ACHN (cell line): Measurements from ENCODE around the gene LRRC32.

Experiments
- DNase-seq: peaks from one replicate; pipeline ENCODE4 v3.0.0-alpha.2; 2015
- in situ Hi-C: cut with HindIII; loops from 2 replicates; pipeline ENCODE4 v1.10.0; 2017; ENCODE audit warnings: low sequenced_read_pairs, low pct_ligation_motif_present, low pct_unique_long_range_greater_than_20kb

The LRRC32 gene

DNA sequence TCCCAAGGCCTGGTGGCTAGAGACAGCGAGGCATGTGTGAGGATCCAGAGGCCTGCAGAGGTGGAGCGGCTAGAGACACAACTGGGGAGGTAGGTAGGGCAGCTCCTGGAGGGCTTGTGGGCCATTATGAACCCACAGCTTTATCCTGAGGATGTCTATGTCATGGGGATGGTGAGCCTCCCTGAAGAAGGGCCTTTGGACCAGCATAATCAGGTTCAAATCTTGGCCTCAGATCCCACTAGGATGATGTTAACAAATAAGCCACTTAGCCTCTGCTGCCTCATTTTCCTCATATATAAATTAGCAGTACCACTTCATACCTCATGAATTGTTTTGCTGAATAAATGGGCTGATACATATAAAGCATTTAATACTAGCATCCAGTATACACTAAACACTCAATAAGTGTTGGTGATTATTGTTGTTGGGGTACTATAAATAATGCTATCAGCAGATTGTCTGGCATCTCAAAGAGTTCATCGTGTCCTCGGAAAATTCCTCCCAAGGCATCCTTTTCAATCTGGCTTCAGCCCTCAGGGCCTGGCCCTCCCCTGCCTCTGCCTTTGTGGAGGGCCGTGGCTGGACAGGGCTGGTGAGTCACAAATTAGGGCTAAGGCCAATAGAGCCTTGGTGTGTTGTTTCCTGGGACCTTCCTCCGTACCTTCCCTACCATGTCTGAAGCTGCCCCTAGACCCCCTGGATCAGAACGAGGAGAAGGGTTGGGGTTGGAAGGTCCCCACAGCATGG is 30.9 kb upstream of the LRRC32 start:
- peak; percentile 8 for DNase-seq
- in situ Hi-C loops = no loop called here

DNA sequence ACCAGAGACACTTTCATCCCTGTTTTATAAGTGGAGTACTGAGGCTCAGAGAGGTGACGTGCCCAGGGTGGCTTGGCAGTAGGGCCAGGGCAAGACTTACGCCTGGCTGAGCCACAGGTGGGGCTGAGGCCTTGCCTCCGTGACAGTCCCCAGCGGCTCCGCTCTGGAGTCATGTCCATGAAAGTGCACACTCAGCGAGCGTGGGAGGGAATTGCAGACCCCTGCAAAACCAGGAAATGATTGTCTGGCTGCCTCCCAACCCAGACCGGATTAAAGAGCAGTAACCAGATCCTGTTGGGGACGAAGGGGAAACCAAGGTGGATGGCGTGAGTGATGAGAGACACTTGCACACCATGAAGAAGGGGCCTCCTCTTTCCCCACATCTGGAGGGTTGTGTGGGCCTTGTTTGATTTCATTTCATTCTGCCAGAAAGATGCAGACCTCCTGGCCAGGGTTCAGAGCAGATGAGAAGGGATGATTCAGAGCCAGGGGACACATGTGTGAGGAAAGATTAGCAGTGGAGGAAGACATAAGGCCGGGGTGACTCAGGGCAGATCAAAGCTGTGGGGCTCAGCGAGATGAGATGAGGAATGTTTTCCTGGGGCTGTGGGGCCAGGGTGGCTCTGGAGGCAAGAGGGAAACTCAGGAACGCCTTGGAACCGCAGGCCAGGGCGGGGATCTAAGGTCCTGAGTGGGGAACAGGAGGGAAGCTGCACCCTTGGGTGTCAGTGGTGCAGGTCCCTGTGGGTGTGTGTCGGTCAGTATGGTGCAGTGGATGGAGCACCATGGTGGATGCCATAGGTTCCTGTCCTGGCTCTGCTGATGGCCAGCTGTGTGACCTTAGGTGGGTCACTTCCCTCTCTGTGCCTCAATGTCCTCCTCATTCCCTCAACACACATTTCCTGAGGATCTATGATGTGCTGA is 29.9 kb upstream of the LRRC32 start:
- peak; percentile 67 for DNase-seq
- in situ Hi-C loops = no loop called here

DNA sequence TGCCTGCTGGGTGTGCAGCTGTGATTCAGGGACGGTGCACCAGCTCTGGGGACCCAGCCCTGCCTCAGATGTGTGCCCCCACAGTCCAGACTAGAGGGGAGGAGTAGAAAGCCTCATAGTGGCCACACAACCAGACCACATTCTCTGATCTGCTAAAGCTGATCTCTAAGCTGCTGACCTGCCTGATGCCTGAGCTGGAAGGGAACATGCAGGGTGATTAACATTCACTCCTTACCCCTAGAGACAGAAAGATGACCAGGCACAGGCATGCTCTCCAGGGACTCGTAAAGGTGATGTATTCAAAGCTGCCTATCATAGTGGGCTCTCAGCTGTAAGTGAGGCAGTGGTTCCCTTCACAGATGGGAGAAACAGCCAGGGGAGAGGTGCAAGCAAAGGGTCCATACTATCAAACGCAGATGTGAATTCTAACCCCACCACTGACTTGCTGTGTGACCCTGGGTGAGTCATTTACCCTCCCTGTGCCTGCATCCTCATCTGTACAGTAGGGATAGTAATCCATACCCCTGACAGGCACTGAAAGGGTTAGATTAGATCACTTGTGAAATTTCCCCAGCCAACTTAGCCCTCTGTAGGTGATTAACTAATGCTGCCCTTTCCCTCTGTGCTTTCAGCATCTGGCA is 29.0 kb upstream of the LRRC32 start:
- in situ Hi-C loops = loop anchor here (25.0 kb wide), 1 partner anchor 462 kb away; no protein-coding TSS in a partner anchor
- no peak for DNase-seq

DNA sequence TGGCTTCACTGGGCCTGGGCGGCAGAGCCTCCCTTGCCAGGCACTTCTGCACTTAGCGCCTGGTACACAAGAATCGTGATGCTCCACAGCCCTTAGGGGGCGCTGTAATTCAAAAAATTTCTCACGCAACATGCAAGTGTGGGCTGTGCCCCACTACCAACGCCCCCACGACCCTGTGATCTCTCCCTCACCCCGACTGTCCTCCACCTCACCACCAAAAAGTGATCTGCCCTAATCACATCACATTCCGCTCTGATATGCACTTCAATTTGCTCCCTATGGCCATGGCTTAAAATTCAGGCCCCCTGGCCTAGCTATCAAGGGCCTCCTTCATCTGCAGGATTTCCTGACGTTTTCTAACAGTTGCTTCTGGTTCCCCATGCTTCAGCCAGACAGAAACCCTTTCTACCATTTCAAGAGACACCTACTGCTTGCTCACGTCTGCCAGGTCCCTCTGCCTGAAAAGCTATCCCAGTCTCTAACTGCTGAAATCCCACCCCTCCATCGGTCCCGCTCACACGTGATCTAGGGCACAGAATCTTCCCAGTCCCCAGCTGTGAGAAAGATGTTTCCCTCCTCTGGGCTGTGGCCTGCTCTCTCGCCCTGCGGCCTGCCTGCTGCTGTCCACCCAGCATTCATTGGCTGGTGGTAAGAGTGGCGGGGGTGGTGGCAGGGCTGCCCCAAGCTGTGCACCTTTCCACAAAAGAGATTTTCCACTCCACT is 27.9 kb upstream of the LRRC32 start:
- in situ Hi-C loops = loop anchor here (25.0 kb wide), 1 partner anchor 461 kb away; no protein-coding TSS in a partner anchor
- DNase-seq = peak; percentile 19

DNA sequence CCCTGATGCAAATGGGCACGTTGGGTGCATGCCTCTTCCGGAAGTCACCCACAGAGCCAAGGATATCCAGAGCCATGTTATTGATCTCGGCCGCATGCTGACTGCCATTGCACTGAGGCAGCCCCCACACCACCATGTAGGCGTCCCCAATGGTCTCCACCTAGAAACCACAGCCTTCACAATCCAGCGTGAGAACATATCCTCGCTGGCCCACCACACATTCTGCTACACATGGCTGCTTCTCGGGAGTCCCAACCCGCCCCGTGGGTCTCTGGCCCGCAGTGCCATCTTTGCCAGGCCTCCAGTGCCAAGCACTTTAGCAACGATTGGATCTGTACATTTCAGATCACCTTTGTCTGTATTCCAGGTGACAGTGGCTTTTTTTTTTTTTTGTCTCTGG is 26.2 kb upstream of the LRRC32 start:
- no peak for DNase-seq
- in situ Hi-C loops = loop anchor here (25.0 kb wide), 1 partner anchor 459 kb away; no protein-coding TSS in a partner anchor

DNA sequence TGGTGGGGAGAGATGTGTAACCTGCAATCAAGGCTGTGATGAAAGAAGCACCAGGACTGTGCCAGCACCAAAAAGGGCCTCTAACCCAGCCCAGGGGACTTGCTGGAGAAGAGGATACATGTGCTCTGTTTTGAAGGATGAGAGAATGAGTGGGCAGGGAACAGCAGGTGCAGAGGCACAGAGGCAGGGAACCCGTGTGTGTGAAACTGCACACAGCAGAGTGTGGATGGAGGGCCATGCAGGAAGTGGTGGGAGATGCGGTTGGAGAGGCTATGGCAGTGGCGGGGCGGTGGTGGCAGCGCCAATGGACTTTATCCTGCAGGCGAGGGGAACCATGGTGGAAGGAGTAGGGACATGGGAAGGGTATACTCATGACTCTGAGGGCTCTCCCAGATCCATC is 25.2 kb upstream of the LRRC32 start:
- no peak for DNase-seq

DNA sequence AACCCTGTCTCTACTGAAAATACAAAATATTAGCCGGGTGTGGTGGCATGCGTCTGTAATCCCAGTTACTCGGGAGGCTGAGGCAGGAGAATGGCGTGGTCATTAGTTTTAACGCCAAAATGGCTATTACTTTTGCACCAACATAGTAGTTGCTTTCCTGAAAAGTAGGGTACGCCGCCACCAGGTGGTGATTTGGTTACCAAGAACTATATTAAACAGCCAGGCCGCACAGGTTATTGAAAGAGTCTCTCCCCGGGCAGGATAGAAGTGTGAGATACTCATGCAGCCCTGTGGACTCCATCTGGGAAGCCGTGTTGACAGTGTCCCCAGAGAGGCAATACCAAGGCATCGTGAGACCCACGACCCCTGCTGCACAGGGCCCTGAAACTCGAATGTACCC is 24.6 kb upstream of the LRRC32 start:
- no peak for DNase-seq
- in situ Hi-C loops = loop anchor here (25.0 kb wide), 1 partner anchor 458 kb away; no protein-coding TSS in a partner anchor

More for the DNA sequence above, 25.2 kb upstream of the LRRC32 start:
- in situ Hi-C loops = loop anchor here (25.0 kb wide), 1 partner anchor 458 kb away; no protein-coding TSS in a partner anchor

DNA sequence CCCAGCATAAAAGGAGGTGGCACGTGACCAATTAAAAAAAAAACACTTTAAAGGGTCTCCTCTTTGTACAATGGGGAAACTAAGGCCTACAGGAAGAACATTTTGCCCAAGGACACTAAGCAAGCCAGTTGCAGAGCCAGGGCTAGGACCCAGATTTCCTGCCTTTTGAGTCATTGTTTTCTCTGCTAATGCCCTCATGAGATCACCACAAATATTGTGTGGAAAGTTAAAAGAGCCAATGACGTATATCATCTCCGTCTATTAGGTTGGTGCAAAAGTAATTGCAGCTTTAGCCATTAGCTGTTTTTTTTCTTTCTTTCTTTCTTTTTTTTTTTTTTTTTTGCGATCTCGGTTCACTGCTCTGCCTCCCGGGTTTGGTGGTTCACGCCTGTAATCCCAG is 24.1 kb upstream of the LRRC32 start:
- in situ Hi-C loops = loop anchor here (25.0 kb wide), 1 partner anchor 457 kb away; no protein-coding TSS in a partner anchor
- DNase-seq = no peak

DNA sequence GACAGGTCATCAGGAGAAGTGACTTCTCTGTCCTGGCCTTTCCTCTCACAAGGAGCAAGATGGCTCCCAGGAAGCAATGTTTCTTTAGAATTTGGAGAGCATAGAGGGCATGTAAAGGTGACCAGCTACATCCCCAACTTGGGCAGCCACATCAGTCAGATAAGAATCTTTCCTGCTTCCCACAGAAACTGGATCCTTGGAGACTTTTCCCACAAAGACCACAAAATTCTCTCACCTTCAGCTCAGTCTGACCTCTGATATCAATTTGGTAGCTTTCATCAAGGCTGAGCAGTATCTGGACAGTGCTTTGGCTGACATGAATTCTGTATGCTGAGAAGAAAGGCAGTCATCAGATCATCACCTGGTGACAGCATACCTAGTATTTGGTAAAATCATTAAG is 23.3 kb upstream of the LRRC32 start:
- in situ Hi-C loops = loop anchor here (25.0 kb wide), 1 partner anchor 457 kb away; no protein-coding TSS in a partner anchor

DNA sequence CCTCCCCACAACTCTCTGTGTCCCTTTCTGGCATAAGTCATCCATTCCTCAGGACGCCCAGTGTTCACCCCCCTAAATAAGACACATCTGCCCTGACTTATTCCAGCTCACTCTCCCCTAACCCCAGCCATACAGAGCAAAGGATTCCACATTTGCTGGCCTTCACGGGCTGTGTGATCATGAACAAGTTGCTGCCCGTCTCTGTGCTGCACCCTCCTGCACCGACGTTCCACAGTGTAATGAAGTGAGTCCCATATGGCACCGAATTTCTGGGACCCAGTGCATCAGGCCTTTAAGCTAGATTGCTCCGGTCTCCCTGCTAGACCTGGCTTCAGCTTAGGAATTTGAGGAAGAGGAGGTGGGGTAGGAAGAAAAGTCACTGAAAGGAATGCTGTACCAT is 22.4 kb upstream of the LRRC32 start:
- in situ Hi-C loops = loop anchor here (25.0 kb wide), 1 partner anchor 456 kb away; no protein-coding TSS in a partner anchor
- DNase-seq = no peak

More for the DNA sequence above, 23.3 kb upstream of the LRRC32 start:
- DNase-seq = no peak

DNA sequence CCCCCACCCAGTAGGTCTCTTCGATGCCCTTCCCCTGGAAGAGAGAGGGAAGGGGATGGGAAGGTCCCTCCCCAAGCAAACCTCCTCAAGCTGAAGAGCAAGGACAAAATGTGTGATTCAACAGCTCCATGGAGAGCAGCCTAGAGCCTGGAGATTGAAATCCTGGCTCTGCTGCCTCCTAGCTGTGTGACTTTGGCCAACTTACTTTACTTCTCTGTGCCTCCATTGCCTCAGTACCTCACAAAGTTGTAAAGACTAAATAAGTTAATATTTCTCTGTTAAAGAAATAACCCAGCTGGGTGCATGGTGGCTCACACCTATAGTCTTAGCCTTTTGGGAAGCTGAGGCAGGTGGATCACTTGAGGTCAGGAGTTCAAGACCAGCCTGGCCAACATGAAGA is 21.1 kb upstream of the LRRC32 start:
- in situ Hi-C loops = loop anchor here (25.0 kb wide), 1 partner anchor 454 kb away; no protein-coding TSS in a partner anchor
- no peak for DNase-seq

DNA sequence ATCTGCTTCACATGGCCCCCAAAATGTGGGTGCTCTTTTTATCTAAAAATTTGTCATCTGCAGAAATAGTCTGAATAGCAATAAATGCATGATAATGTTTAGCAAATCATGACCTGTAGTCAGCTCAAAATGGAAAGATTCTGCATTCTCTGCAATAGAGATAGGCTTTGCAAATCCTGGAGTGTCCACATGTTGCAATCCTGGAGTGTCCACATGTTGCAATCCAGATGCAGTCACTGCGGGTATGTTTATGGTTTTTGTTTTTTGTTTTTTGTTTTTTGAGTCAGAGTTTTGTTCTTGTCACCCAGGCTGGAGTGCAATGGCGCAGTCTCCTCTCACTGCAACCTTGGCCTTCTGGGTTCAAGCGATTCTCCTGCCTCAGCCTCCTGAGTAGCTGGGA is 20.2 kb upstream of the LRRC32 start:
- DNase-seq = no peak
- in situ Hi-C loops = loop anchor here (25.0 kb wide), 1 partner anchor 453 kb away; no protein-coding TSS in a partner anchor

DNA sequence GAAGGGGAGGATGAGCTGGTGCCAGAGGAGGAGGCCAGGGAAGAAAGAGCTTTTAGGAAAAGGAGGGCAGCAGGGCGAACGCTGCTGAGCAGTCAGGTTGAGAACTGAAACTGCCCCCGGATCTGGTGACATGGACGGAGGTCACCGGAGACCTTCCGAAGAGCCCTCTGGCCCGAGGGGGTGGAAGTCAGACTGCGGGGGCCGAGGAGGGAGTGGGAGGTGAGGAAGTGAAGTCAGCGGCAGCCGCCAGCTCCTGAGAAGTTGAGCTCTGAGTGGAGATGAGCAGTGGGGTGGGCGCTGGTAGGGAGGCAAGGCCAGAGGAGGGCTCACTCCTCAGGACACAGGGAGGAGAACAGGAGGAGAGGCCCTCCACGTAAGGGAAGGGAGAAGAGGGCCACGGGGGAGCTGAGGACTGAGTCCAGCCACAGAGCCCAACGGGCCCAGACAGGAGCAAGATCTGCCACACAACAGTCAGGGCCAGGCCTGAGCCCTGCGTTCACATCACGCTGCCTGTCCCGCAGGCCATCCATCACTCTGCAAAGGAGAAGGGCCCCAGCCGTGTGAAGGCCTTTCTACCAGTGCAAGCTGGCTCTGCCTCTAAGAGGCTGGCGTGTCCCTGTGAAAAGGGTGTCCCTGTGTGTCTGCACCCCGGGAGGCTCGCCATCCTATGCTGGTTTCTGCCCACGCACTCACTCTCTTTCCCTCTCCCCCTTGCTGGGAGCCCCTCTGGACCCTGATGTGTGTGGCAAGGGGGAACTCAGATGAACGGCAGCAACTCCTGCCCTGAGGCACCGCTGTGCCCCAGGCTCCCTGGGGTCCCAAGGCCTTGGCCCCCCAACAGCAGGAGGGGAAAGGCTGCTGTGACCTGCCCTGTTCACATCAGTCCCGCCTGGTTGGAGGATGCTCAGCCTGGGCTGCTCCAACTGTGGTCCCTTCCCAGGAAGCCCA is 19.0 kb upstream of the LRRC32 start:
- DNase-seq = no peak
- in situ Hi-C loops = loop anchor here (25.0 kb wide), 1 partner anchor 452 kb away; no protein-coding TSS in a partner anchor

DNA sequence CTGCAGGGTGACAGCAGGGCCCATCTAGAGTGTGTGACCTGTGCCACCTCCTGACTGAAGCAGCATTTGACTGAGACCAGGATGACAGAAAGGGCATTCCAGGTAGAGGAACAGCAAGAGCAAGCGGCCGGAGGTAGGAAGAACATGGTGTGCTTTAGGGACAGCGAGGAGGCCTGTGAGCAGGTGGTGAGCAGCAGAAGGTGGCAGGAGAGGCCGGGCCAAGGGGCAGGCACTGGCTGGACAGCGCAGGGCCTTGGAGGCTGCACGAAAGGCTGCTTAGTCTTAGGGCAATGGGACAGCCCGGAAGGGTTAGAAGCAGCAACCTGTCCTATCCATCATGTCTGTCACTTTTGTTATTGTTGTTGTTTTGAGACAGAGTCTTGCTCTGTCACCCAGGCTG is 17.6 kb upstream of the LRRC32 start:
- DNase-seq = no peak
- in situ Hi-C loops = loop anchor here (25.0 kb wide), 1 partner anchor 451 kb away; no protein-coding TSS in a partner anchor

DNA sequence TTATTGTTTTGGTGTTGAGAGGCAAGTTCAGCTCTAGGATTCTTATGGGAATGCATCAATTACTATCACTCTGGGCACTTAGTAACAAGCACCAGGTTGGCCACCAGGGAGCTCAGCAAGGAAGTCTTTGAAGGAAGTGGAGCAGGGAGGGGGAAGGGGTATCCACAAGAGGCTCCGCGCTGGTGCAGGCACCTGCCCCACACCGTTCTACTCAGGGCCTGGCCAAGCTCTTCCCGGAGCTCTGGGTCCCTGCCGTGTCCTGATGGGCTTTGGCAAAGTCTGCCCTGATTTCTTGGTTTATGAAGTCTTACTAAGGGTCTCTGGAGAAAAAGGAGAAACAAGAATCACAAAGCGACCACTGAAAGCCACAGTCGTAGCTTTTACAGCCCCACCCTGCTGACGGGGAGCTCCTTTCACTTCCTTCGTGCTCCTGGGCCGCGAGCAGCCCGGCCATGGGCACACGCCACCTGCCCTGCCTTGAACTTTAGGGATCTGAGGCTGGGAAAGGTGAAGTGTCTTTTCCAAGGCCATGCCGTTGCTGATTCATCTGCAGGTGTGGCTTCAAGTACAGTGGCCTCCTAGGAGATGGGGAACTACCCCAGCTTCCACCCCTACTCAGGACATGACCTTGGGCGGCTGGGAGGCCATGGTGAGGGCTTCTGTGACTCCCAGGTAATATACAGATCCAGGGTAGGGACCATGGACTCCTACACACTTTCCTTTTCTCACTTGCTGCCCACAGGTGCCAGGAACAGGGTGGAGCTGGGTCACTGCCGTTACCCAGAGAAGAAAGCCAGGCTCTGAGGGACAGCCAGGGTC is 15.9 kb upstream of the LRRC32 start:
- DNase-seq = no peak

DNA sequence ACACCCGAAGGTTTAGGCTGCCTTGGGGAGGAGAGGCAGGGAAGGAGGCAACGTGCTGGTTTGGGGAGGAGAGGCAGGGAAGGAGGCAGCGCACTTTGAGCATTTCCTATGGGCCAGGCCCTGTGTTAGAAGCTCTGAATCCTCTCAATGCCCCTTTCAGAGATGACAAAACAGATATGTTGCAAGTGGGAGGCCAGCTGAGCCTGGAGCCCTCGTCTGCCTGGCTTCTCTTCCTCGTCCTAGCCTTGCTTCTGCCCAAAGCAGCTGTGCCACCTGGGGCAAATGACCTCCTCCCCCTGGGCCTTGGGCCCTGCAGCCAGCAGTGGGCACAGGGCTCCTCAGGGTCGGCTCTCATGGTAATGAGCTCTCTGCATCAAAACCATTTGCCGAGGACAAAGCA is 15.3 kb upstream of the LRRC32 start:
- in situ Hi-C loops = loop anchor here (25.0 kb wide), 1 partner anchor 449 kb away; no protein-coding TSS in a partner anchor
- DNase-seq = no peak

More for the DNA sequence above, 15.9 kb upstream of the LRRC32 start:
- in situ Hi-C loops = loop anchor here (25.0 kb wide), 1 partner anchor 449 kb away; no protein-coding TSS in a partner anchor
